NCI-H524 (cell line): ENCODE data around the gene APPL1.
A peak's percentile ranks its signal among the peaks of the same experiment; 100 is the strongest.

Experiments
- DNase-seq, 2 experiments: peaks; one replicate each; lab custom pipeline; 2025; lab: John Stamatoyannopoulos, UW

APPL1 gene, protein sequence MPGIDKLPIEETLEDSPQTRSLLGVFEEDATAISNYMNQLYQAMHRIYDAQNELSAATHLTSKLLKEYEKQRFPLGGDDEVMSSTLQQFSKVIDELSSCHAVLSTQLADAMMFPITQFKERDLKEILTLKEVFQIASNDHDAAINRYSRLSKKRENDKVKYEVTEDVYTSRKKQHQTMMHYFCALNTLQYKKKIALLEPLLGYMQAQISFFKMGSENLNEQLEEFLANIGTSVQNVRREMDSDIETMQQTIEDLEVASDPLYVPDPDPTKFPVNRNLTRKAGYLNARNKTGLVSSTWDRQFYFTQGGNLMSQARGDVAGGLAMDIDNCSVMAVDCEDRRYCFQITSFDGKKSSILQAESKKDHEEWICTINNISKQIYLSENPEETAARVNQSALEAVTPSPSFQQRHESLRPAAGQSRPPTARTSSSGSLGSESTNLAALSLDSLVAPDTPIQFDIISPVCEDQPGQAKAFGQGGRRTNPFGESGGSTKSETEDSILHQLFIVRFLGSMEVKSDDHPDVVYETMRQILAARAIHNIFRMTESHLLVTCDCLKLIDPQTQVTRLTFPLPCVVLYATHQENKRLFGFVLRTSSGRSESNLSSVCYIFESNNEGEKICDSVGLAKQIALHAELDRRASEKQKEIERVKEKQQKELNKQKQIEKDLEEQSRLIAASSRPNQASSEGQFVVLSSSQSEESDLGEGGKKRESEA

DNA sequence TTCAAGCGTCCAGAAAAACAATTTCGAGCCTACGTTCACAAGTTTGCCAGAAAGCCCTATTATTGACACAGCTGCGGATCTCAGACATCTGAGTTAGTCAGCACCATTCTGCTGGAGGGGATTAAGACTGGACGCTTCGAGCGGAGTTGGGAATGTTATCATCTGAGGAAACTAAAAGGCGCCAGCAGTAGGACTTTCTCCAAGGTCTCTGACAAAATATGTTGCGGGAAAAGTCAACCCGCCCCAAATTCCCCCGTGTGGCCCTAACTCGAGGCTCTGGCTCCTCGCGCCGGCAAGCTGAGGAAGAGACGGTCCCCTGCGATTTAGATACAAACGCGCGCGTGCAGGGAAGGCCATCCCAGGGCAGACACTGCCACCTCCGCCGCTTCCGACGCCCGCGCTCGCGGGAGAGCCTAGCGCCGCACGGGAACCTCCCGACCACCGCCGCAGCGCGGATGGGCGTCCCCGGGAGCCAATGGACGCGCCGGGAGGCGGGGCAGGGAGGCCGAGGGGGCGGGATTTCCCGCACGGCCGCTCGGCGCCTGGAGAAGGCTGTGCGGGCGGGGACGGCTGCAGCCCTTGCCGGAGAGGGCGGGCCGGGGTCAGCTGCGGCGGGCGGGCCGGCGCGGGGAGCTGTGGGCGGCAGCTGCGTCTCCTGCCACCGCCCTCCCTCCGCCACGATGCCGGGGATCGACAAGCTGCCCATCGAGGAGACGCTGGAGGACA lies at the start of gene APPL1:
TSS of gene APPL1 (plus strand) at position 526 of the 726 bp plus-strand sequence. CDS start at position 681, 155 bp downstream.
- DNase-seq, result peak; percentile 78 to 88

DNA sequence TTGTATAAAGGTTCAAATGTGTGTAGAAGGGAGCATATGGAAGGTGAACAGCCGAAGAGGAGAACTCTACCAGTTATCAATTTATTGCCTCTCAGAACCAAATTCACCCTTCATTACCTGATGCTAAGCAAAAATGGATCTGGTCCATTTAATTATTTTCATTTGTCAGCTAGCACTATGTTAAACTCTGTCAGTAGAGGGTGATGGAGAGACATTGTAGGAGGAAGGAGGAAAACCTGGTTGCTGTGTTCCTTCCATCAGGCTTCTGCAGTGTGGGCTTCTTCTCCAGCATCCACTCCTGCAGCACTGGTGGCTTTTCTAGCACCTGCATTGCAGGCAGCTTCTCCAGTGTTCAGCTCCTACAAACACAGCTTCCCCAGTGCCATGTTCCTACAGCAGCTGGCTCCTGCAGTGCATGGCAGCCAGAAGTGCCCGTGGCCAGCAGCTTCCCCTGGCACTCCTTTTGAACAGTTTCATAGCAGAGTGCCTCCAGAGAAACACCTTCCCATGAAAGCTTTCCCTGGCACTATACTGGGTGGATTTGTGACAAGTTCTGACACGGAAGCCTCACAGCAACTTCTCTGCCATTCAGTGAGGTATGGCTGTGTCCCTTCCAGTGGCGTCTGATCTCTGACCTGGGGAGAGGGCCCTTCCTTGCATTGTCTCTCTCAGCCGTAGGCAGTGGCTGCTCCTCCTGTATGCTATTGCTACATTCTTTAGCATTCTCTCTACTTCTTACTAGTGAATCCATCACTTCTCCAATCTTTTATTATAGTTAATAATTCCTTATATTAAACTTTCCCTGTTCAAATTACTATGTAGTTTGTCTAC lies 47.7 kb upstream of the APPL1 start:
- DNase-seq, result peak; percentile 6 to 27

DNA sequence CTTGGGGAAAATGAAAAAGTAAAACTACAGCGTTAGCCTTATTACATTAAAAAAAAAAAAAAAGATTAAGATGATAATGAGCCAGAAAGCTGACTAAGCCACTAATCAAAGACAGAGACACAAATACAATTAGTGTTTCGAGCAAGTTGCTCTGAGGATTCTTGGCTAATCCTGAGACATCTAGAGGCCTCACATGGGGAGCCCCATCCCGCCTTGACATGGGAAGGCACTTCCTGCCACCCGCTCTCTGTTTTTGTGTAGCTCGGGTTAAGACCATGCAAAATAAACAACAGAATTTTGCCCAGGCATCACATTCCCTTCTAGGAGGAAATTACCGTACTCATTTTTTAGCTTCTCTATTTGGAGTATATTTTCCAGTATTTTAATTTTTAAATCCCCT lies 43.0 kb upstream of the APPL1 start:
- DNase-seq, result no peak

DNA sequence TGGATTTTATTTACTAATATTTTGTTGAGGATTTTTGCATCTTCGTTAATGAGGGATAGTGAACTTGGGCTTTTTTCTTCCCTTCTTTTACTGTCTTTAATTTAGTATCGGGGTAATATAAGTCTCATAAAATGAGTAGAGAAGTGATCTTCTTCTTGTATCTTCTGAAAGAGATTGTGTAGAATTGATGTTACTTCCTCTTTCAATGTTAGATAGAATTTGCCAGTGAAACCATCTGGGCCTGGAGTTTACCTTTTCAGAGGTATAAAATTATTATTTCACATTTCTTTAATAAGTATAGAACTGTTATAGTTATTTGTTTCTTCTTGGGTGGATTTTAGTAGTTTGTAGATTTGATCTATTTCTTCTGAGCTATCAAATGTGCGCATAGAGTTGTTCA lies 35.5 kb upstream of the APPL1 start:
- no peak for DNase-seq

DNA sequence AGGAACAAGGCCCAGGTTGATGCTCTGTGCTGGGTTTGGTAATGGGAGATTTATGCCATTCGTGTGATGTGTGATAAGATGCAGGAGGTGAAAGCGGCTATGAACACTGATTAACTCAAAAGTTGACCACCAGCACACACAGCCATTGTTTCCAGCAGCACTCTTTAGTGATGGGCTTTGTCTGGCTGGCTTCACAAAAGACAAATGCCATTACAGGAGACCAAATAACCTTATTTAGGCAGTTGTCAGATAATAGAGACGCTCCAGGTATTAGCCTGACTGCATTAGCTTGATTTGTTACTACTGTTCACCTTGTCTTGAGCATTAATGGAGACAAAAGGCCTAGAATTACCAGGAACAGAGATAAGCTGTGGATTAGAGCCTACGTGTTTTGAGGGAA lies 32.9 kb upstream of the APPL1 start:
- no peak for DNase-seq

DNA sequence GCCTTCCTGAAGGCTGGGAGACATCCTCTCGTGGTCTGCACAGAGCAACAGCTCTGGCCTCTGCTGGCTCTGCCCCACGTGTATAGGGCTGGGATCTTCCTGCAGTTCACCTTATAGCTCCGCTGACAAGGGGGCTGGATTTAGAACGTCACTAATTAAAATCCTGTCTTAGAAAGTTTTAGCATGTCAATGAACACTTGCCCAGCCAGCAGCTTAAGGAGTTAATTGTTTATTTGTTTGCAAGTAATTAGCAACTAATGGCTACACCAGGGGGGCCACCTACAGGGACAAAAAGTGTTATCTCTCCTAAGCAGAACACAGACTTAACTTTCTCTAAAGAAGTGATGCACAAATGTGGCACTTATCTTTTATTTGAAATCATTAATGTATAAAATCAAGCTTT lies 27.6 kb upstream of the APPL1 start, which contains the start of gene HESX1:
TSS of gene HESX1 (minus strand) at position 84 of the 403 bp plus-strand sequence. CDS start at position 24, 60 bp downstream.
- no peak for DNase-seq

DNA sequence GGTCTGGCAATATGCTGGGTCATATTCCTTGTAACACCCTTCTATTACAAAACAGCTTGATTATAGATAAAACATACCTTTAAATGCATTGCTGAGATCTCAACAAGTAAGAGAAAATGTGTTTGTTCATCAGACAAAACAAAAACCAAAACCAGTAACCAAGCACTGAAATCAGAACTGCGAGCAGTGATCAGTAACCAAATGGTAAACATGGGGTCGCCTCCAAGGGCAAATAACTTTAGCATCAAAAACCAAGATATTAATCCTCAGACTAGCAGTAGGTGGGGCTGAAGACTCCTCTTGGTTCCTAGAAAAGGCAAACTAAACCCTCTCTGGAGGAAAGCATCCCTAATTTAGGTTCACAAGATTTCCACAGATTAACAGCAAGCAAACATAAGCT lies 21.1 kb upstream of the APPL1 start:
- DNase-seq, result no peak

DNA sequence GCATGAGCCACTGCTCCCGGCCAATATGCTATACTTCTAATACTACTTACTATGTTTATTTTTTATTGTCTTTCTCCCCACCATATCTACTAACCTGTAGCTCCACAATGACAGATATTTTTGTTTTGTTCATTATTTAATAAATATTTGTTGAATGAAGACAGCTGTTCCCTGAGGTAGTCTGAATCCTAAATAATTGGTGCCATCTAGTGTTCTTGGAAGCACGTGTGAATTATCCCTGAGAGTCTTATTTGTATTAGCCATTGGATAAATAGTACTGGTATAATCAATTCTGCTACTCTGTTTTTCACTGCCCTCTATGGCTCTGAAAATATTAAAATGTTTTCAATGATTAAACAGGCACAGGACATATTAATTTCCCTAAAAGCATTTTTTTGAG lies 5.6 kb upstream of the APPL1 start:
- peak in 1 of 2 experiments; percentile 9 for DNase-seq

DNA sequence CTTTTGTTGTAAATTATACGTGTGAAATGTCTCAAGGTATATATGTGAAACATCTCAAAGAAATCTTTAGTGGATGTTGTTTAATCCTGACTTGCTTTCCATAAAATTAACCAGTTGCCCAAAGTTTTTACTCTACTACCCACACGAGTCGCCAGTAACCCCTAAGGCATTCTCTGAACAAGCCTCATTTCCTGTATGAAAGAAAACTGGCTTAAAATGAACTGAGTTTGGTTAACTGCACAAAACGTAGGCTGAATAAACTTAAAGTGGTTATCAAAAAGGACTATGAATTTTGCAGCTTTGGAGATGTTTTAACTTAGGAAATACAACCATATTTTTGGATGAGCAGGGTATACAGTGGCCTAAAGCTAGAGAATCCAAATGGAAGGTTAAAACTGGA lies 2.7 kb upstream of the APPL1 start:
- no peak for DNase-seq

DNA sequence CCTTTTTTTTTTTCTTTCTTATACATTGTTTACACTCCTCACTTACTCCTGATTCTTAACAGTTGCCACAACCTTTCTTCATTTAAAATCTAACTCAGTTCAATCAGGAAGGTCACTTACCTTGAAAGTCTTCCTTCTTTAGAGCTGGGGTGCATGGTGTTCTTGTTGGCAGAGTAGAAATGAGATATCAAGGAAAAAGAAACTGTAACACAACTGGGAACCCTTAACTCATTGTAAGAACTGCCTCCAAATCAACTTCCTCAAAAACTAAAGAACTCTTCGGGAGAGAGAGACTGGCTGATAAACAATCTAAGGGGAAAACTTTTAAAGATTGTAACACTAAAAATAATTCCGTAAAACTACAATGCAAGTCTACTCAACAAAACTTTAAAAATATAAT lies 1.4 kb upstream of the APPL1 start:
- no peak for DNase-seq

DNA sequence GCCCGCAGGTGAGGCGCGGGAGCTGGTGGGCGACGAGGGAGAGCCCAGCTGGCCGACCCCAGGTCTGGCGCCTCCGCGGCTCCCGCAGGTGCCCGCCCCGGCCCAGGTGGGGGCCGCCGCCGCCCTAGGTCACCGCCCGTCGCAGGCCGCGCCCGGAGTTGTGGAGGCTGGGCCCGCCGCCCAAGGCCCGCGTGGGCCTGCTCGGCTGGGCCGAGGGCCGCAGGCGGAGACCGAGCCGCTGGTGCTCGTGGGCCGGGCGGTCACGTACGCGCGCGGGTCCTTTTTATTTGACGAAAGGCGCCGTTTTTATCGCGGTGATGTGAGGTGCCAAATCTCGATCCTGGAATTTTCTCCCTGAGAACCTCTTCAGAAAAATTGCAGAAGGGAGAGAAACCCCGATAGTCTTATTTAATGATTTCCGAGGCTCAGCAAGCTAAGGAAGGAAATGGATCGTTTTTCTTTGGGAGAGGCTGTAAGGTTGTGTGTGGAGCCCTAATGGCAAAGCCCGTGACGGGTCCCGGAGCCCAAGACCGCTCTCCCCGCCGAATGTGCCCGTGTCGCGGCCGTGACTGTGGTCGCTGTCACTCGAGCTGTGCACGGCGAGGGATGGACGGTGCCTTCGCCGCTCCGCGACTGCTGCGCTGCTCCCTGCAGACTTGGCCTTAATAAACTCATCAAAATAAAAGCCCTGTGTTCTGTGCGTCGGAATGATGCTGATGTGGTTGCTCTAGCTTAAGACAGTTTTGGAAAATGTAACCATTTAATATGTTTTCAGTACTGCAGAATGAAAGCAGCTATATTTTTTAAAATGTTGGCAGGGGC lies 612 bp downstream of the APPL1 start:
- peak in 1 of 2 experiments; percentile 41 for DNase-seq

DNA sequence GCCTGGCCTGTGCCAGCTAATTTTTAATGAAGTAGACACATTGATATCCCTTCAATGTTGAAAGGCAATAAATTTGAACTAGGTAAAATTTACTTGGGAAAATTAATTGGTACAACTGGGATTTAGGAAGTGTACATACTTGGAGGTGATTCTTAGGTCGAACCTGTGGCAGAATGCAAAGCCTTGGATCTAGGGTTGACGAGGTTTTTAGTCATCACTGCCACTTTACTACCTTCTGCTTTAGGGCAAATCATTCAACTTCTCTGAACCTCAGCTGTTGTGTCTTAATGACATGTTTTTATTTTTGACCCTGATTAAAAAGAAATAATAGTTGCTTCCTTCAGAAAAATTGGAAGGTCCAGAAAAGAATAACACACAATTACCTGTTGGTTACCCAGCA lies 2.5 kb downstream of the APPL1 start:
- no peak for DNase-seq

DNA sequence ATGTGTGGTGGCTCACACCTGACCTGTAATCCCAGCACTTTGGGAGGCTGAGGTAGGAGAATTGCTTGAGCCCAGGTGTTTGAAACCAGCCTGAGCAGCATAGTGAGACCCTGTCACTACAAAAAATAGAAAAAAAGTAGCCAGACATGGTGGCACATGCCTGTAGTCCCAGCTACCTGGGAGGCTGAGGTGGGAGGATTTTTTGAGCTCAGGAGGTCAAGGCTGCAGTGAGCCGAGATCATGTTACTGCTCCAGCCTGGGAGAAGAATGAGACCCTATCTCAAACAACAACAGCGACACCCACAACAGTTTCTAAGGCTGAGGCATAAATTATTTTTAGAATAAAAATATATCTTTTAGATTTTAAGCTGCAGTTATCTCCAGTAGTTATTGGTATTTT lies 6.3 kb downstream of the APPL1 start:
- DNase-seq, result no peak

DNA sequence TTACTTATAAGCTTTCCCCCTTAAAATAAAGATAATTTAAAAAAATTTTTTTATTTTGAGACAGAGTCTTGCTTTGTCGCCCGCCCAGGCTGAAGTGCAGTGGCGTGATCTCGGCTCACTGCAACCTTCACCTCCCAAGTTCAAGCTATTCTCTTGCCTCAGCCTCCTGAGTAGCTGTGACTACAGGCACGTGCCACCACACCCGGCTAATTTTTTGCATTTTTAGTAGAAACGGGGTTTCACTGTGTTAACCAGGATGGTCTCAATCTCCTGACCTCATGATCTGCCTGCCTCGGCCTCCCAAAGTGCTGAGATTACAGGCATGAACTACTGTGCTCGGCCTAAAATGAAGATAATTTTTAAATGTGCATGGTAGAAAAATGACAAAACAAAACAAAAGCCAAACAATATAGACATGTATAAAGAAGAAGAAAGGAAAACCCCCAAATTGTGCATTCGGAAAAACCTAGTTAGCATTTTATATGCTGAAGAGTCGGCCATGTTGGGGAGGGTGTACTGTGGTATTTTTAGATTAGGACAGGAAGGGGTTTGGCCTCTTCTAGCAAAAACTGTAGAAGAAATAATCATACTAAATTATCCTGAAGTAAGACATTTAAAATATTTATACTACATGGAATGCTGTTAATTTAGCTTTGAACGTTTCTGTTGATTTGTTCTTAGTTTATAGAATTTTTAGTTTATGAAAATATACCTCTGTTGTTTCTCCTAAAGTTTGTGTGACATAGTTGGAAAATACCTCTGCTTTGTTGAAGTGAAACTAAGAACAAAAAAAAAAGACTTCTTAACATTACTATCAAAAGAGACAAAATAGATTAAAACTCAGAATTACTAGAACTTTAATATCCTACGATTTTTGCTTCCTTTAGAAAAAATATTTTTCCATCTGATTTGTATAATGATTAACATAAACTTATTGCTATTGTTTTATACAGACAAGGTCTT lies 7.4 kb downstream of the APPL1 start:
- DNase-seq, result no peak

DNA sequence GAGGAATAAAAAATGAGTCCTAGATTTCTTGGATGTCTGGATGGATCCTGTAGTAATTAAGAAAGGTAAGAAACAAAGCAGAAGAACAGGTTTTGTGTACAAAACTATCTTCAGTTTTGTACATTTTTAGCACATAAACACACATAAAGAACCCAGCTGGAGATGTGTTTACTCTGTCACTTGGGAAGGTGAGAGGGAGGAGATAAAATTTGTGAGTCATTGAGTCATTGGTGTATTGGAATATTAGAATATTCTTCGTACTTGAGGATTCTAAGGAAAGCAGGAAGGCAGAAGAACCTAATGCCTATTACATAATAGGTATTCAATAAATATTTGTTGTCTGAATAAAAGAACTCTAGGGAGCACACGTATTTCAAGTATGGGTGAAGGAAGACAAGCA lies 17.4 kb downstream of the APPL1 start:
- DNase-seq, result no peak

DNA sequence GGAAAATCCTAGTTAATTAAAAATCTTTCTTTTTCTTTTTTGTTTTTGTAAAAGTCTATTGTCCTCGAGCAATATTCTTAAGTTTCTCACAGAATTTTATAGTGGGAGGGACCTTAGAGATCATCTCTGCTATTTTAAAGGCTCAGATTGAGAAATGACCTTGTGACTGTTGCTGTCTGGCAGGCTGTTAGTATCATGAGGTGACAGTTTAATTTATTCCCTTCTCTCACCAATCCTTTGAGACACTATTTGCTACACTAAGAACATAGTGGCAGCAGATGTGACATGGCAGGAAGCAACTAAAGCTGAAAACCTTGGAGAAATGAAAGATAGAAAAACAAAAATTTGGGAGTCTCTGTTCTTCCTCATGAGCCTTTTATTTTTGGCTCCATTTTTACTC lies 24.9 kb downstream of the APPL1 start:
- no peak for DNase-seq

DNA sequence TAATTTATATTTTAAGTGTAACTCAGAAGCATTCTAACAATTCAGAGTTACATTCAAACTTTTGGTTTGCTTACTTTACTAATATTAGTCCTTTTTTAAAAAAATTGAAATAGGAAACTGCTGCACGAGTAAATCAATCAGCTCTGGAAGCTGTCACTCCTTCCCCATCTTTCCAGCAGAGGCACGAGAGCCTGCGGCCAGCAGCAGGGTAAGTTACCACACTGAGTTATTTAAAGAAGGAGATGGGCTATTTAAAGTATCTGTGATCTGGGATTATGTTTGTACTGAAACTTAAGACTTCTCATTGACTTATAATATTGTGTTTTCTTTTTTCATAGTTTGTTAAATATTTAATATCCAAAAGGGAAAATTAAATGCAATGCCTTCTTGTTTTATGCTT lies 29.3 kb downstream of the APPL1 start:
- DNase-seq, result no peak

DNA sequence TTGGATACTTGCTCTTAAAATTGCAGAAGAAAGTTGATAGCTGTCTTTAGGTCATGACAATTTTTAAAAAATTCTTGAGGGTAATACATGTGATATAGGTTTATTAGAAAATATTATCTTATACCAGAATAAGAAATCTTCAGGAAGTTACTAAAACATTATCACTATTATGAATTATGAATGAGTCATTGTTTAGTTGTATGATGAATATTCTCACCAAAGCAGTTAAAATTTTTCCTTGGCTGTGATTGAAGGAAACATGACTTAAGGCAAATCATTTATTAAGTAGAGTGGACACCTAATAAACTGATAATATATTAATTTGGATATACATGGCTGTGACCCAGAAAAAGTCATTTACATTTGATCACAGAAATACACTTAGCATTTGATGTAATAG lies 30.1 kb downstream of the APPL1 start:
- no peak for DNase-seq

DNA sequence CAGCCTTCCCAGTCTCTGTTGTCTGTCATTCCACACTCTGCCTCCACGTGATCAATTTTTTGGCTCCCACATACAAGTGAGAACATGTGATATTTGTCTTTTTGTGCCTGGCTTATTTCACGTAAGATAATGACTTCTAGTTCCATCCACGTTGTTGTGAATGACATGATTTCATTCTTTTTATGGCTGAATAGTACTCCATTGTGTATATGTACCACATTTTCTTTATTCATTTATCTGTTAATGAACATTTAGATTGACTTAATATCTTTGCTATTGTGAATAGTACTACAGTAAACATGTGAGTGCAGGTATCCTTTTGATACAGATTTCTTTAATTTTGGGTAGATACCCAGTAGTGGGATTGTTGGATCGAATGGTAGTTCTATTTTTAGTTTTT lies 33.6 kb downstream of the APPL1 start:
- DNase-seq, result no peak

DNA sequence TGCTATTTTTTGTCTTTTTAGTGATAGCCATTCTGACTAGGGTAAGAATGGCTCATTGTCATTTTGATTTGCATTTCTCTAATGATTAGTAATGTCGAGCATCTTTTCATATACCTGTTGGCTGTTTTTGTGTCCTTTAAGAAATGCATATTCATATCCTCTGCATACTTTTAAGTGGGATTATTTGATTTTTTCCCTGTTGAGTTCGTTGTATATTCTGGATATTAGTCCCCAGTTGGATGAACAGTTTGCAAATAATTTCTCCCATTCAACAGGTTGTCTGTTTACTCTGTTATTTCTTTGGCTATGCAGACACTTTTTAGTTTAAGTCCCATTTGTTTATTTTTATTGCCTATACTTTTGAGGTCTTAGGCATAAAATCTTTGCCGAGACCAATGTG lies 34.4 kb downstream of the APPL1 start:
- DNase-seq, result no peak
